GM21737 (cell line): ENCODE measurements around the gene ATP8B4.
"Not testable (repeated sequence)": the region's sequence is repeated elsewhere in the genome, so short reads cannot be mapped to it uniquely, and the experiment has no call there.

Source experiments
- ATAC-seq: cut with Tn5 transposase; IDR thresholded peaks from one replicate; pipeline ENCODE4 v1.9.1; 2021; ENCODE audit warnings: mild to moderate bottlenecking, moderate library complexity; ENCODE audit not compliant: unreplicated experiment

The ATP8B4 gene

GRCh38 chr15:50141856-50142255 lies 22.8 kb upstream of the ATP8B4 start:
- ATAC-seq, result no peak

- no peak for ATAC-seq
Observed at GRCh38 chr15:50140983-50141382, 21.9 kb upstream of the ATP8B4 start.

GRCh38 chr15:50140098-50140497 lies 21.1 kb upstream of the ATP8B4 start:
- no peak for ATAC-seq

GRCh38 chr15:50138391-50138790 lies 19.4 kb upstream of the ATP8B4 start:
- no peak for ATAC-seq

DNA sequence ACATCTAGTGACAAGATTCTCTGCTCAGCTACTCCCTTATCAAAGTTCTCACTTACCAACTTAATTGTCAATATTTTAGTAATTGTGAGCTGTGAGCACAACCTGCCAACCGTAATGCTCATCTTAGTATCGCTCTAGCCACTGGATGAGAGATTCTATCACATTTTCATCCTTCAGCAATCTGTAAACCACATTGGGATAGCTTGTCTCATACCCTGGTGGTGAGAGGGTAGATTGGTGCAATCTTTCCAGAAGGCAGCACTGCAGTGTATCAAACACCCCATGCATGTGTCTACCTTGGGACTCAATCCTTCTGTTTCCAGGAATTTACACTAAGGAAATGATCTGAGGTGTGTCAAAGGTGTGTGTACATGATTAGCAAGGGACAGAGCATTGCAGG lies 18.9 kb upstream of the ATP8B4 start:
- no peak for ATAC-seq

GRCh38 chr15:50137330-50137761 lies 18.3 kb upstream of the ATP8B4 start:
- ATAC-seq, result no peak

DNA sequence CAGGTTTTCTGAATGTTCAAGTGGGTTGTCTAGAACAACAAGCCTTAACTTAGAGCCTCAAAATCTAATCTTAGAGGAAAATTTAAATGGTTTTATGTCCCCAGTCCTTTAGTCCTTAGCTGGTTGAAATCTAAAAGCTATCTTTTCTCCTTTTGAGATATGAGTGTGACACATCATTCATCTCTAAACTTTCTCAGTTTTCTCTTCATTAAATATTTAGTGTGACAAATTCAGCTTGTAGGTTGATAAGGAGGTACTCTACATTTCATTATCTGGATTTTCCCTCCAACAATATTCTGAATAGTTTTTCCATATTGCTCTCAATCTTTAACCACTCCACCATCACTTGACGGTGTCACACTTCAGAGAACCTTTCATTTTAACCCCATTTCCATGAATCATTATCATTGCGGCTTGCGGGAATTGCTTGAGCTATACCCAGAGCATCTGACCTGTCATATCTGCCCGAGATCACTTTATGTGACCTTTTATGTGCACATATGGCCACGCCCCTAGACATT lies 16.1 kb upstream of the ATP8B4 start:
- no peak for ATAC-seq

DNA sequence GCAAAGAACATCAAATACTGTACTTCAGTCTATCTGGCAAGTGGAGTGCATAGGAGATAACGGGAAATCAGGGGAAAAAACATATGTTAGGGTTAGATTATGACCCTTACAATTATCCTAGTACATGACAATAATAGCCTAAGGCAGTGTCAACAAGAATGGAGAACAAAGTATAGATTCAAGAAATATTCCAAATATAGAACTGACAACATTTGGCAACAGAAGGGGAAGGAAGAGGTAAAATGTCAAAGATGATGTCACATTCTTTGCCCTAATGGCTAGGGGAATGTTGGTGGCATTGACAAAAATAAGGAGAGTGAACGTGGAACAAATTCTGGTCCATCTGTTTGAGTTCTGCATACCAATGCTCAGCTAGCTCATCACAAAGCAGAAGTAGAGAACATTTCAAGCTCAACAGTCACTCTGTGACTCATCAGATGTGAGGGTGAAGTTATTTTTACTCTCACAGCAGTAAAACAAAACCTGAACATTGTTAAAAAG lies 15.5 kb upstream of the ATP8B4 start:
- ATAC-seq, result no peak

DNA sequence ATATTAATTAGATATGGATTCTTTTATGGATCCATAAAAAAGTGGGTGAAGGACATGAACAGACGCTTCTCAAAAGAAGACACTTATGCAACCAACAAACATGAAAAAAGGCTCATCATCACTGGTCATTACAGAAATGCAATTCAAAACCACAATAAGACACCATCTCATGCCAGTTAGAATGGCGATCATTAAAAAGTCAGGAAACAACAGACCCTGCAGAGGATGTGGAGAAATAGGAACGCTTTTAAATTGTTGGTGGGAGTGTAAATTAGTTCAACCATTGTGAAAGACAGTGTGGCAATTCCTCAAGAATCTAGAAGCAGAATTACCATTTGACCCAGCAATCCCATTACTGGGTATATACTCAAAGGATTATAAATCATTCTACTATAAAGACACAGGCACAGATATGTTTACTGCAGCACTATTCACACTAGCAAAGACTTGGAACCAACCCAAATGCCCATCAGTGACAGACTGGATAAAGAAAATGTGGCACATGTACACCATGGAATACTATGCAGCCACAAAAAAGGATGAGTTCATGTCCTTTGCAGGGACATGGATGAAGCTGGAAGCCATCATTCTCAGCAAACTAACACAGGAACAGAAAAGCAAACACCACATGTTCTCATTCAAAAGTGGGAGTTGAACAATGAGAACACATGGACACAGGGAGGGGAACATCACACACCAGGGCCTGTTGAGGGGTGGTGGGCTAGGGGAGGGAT lies 13.4 kb upstream of the ATP8B4 start:
- ATAC-seq, result not testable (repeated sequence)

GRCh38 chr15:50131617-50132016 lies 12.6 kb upstream of the ATP8B4 start:
- ATAC-seq, result no peak

DNA sequence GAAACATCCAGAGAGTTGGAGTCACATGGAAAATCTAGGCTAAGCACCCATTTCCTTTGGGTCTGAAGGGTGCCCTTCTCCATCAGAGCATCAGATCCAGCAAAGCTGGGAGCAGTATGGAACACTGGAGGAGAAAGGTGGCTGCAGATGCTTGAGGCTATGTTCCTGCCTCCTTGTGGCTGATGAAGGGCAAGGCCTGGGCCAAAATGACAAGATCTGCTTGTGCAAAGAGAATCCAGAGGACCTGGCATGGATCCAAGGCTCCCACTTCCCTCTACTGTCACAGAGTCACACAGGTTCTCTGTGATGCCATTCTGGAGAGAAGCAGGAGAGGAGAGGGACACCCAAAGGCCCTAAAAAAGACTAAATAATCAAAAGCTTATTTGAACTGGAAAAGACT lies 9.2 kb upstream of the ATP8B4 start:
- ATAC-seq, result no peak

- ATAC-seq, result no peak
Observed at GRCh38 chr15:50127255-50127777, 8.3 kb upstream of the ATP8B4 start.

DNA sequence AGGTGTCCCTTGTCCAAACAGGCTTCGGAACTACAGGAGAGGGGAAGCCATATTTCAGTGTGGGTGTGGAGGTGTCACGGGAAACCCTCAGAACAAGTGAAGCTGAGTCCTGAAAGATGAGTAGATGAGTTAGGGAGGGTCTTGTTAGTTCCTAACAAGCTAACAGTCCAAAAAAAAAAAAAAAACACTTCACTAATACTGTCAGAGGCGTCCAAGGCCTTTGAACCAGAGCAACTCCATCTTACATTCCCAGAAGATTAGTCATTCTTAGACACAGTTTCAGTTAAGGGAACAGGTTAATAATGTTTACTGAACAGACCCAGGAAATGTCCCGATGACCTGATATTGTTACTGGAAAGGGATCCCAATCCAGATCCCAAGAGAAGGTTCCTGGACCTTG lies 7.0 kb upstream of the ATP8B4 start:
- ATAC-seq, result no peak

GRCh38 chr15:50124631-50125030 lies 5.6 kb upstream of the ATP8B4 start:
- no peak for ATAC-seq

DNA sequence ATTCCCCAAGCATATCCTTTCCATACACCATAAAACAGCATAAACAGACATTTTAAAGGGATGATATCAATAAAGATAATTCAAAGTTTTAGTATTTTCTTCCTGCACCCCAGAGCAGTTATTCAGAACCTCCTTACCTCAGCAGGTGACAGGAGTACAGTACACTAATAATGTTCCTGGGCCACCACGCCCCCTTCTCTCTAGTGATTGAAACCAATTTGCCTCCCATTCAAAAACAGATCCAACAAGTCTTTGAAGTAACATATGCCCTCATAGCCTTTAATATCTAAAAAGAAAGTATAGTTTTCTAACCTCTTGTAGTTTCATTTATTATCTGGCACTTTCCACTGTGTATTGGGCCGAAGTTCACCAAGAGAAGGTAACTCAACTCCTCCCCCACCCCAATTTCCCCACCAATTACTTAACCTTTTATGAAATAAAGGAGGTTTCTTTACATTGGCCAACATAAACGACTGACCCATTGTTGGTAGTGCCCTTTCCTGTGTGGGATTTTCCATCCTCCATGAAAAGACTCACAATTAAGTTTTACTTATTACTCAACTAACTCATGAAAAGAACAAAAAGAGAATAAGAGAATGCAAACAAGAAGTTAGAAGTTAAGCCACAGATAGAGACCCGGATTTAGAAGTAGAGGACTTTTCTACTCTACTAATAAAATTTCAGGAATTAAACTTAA lies 5.0 kb upstream of the ATP8B4 start:
- no peak for ATAC-seq

GRCh38 chr15:50120729-50121128 lies 1.7 kb upstream of the ATP8B4 start:
- no peak for ATAC-seq

- ATAC-seq, result no peak
Observed at GRCh38 chr15:50117431-50118027, 1.5 kb downstream of the ATP8B4 start.

- ATAC-seq, result no peak
Observed at GRCh38 chr15:50116477-50116876, 2.6 kb downstream of the ATP8B4 start.

- ATAC-seq, result no peak
Observed at GRCh38 chr15:50113992-50114780, 4.8 kb downstream of the ATP8B4 start.

DNA sequence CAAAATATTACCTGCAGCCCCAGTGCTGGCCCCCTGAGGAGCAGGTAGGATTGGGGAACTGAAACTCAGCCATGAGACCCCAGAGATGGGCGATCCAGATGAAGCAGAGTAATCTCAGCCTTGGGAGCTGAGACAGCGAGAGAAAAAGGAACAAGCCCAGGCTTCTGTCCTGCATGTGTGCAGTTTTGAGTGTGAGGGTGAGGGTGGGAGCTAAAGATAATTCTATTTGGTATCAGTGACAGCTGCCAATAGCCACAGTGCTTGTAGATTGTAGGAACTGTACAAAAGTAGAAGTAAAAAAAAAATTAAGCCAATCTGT lies 5.9 kb downstream of the ATP8B4 start:
- ATAC-seq, result no peak
